IMR-90 (cell line): ENCODE data around the gene SLC6A6. TPM values are rescaled to one million over a fixed set of nuclear protein-coding genes. Genes with fewer than 3 reads are reported as not detected.

ENCODE experiments used
- ATAC-seq: fragments of 200-7000 bp; cut with Tn5 transposase; 2 replicates; pipeline ENCODE4 v1.9.1; 2020; ENCODE audit warnings: low read depth, mild to moderate bottlenecking, moderate library complexity
- BruUV-seq: library from RNA; stranded (reverse); fragments of 400-500 nt; replicated peaks from 2 replicates; lab custom pipeline; 2021; lab: Mats Ljungman, UMichigan
- CTCF ChIA-PET: fragments of 300-600 bp; formaldehyde crosslinking; extraction: SDS; loops from one replicate; lab custom pipeline; 2021; ENCODE audit warnings: antibody characterized with exemption; lab: Yijun Ruan, JAX
- POLR2A ChIA-PET: fragments of 300-600 bp; sonication (Branson Sonifier 250); formaldehyde crosslinking; loops from one replicate; lab custom pipeline; 2022; ENCODE audit warnings: antibody characterized with exemption; ENCODE audit not compliant: unreplicated experiment; lab: Charles Lee
- DNase-seq: peaks from one replicate; pipeline ENCODE4 v3.0.0; 2013
- H2AFZ ChIP-seq: replicated peaks from 2 replicates; pipeline ENCODE3; 2013; ENCODE audit warnings: low read length, mild to moderate bottlenecking; ENCODE audit not compliant: poor library complexity
- H2AK5ac ChIP-seq: 2 replicates; pipeline ENCODE4 v1.6.1; 2013; ENCODE audit warnings: low read depth, low read length, inconsistent platforms
- H2AK9ac ChIP-seq: replicated peaks from 2 replicates; pipeline ENCODE3; 2013; ENCODE audit warnings: mild to moderate bottlenecking, low read depth, low read length, moderate library complexity; ENCODE audit not compliant: poor library complexity
- H2BK120ac ChIP-seq: 2 replicates; pipeline ENCODE4 v1.6.1; 2013; ENCODE audit warnings: low read depth, low read length, inconsistent platforms
- H2BK15ac ChIP-seq: 3 replicates; pipeline ENCODE4 v1.6.1; 2013; ENCODE audit warnings: low read depth, low read length, inconsistent platforms
- H2BK20ac ChIP-seq: 2 replicates; pipeline ENCODE4 v1.6.1; 2013; ENCODE audit warnings: low read depth, mild to moderate bottlenecking, inconsistent platforms, low read length, moderate library complexity
- H2BK5ac ChIP-seq: 2 replicates; pipeline ENCODE4 v1.6.1; 2013; ENCODE audit warnings: mild to moderate bottlenecking, low read depth, low read length, inconsistent platforms; ENCODE audit not compliant: poor library complexity, severe bottlenecking
- H3K14ac ChIP-seq: replicated peaks from 2 replicates; pipeline ENCODE4 v1.6.1; 2013; ENCODE audit warnings: low read depth, low read length, inconsistent platforms
- H3K18ac ChIP-seq: 2 replicates; pipeline ENCODE4 v1.6.1; 2013; ENCODE audit warnings: low read depth, low read length, control low read depth
- H3K23ac ChIP-seq: 2 replicates; pipeline ENCODE4 v1.6.1; 2013; ENCODE audit warnings: low read depth, low read length, inconsistent platforms
- H3K27ac ChIP-seq: 2 replicates; pipeline ENCODE4 v1.5.1; 2013; ENCODE audit warnings: mild to moderate bottlenecking, control low read depth, low read length; ENCODE audit not compliant: insufficient read depth
- H3K27me3 ChIP-seq: 2 replicates; pipeline ENCODE4 v1.6.1; 2013; ENCODE audit warnings: low read length; ENCODE audit not compliant: control insufficient read depth, insufficient read depth
- H3K36me3 ChIP-seq: 2 replicates; pipeline ENCODE4 v1.6.1; 2013; ENCODE audit warnings: low read length, mixed read lengths; ENCODE audit not compliant: control insufficient read depth, insufficient read depth
- H3K4ac ChIP-seq: 2 replicates; pipeline ENCODE4 v1.6.1; 2013; ENCODE audit warnings: low read depth, low read length, inconsistent platforms
- H3K4me1 ChIP-seq: 2 replicates; pipeline ENCODE4 v1.6.1; 2013; ENCODE audit warnings: low read length, mixed read lengths; ENCODE audit not compliant: control insufficient read depth, insufficient read depth
- H3K4me2 ChIP-seq: 2 replicates; pipeline ENCODE4 v1.6.1; 2013; ENCODE audit warnings: low read depth, mild to moderate bottlenecking, control low read depth, low read length, moderate library complexity
- H3K4me3 ChIP-seq: 2 replicates; pipeline ENCODE4 v1.5.1; 2013; ENCODE audit warnings: low read depth, mild to moderate bottlenecking, control low read depth, low read length, moderate library complexity; ENCODE audit not compliant: insufficient read depth
- H3K56ac ChIP-seq: 2 replicates; pipeline ENCODE4 v1.6.1; 2013; ENCODE audit warnings: low read length, inconsistent platforms; ENCODE audit not compliant: insufficient read depth; ENCODE audit errors: extremely low read depth
- H3K79me1 ChIP-seq, 2 experiments: 2 replicates each; pipeline ENCODE4 v1.6.1; 2013; ENCODE audit warnings: low read length in 2 of 2, inconsistent platforms in 1 of 2, low read depth in 1 of 2
- H3K9ac ChIP-seq: 2 replicates; pipeline ENCODE4 v1.6.1; 2013; ENCODE audit warnings: low read depth, low read length, control low read depth
- H3K9me1 ChIP-seq: 2 replicates; pipeline ENCODE4 v1.6.1; 2013; ENCODE audit warnings: low read length, inconsistent platforms; ENCODE audit not compliant: insufficient read depth
- H3K9me3 ChIP-seq: 2 replicates; pipeline ENCODE4 v1.6.1; 2013; ENCODE audit warnings: low read length; ENCODE audit not compliant: control insufficient read depth, insufficient read depth
- H4K20me1 ChIP-seq: 2 replicates; pipeline ENCODE4 v1.6.1; 2013; ENCODE audit warnings: low read length, inconsistent platforms; ENCODE audit not compliant: insufficient read depth
- H4K5ac ChIP-seq: 2 replicates; pipeline ENCODE4 v1.6.1; 2013; ENCODE audit warnings: mild to moderate bottlenecking, low read depth, low read length, control low read depth
- H4K8ac ChIP-seq, 2 experiments: 2 replicates each; pipeline ENCODE4 v1.6.1; 2013; ENCODE audit warnings: low read depth in 2 of 2, low read length in 2 of 2, control low read depth in 1 of 2, inconsistent platforms in 1 of 2
- H4K91ac ChIP-seq: 2 replicates; pipeline ENCODE4 v1.6.1; 2013; ENCODE audit warnings: low read depth, low read length, inconsistent platforms; ENCODE audit not compliant: insufficient read depth
- BHLHE40 ChIP-seq: fragments of 150-350 bp; IDR thresholded peaks from 2 replicates; pipeline ENCODE4 v1.6.1; 2016; ENCODE audit warnings: mild to moderate bottlenecking, low read depth, low read length
- CEBPB ChIP-seq: IDR thresholded peaks from 2 replicates; pipeline ENCODE4 v1.6.1; 2012; ENCODE audit warnings: low read depth, low read length, improper control_type of control experiment
- CHD1 ChIP-seq: IDR thresholded peaks from 2 replicates; pipeline ENCODE4 v1.6.1; 2012; ENCODE audit warnings: low read depth, low read length, improper control_type of control experiment
- FOS ChIP-seq: fragments of 150-350 bp; IDR thresholded peaks from 2 replicates; pipeline ENCODE4 v1.6.1; 2016; ENCODE audit warnings: low read depth, low read length
- MAFK ChIP-seq: IDR thresholded peaks from 2 replicates; pipeline ENCODE4 v1.6.1; 2012; ENCODE audit warnings: low read depth, low read length, improper control_type of control experiment
- MAZ ChIP-seq: IDR thresholded peaks from 2 replicates; pipeline ENCODE4 v1.6.1; 2012; ENCODE audit warnings: low read depth, mild to moderate bottlenecking, low read length, improper control_type of control experiment, moderate library complexity, borderline replicate concordance
- MXI1 ChIP-seq: IDR thresholded peaks from 2 replicates; pipeline ENCODE4 v1.6.1; 2012; ENCODE audit warnings: low read depth, mild to moderate bottlenecking, low read length, moderate library complexity, borderline replicate concordance
- NFE2L2 ChIP-seq: fragments of 150-350 bp; IDR thresholded peaks from 2 replicates; pipeline ENCODE4 v1.6.1; 2016; ENCODE audit warnings: low read depth, mild to moderate bottlenecking, low read length
- POLR2A ChIP-seq: IDR thresholded peaks from 2 replicates; pipeline ENCODE4 v1.6.1; 2012; ENCODE audit warnings: mild to moderate bottlenecking, low read depth, low read length
- RAD21 ChIP-seq: IDR thresholded peaks from 2 replicates; pipeline ENCODE4 v1.6.1; 2012; ENCODE audit warnings: low read length, improper control_type of control experiment
- RCOR1 ChIP-seq: IDR thresholded peaks from 2 replicates; pipeline ENCODE4 v1.6.1; 2012; ENCODE audit warnings: mild to moderate bottlenecking, low read length, improper control_type of control experiment; ENCODE audit not compliant: insufficient replicate concordance
- RFX5 ChIP-seq: IDR thresholded peaks from 2 replicates; pipeline ENCODE4 v1.8.0; 2012; ENCODE audit warnings: low read depth, mild to moderate bottlenecking, low read length, moderate library complexity
- SMC3 ChIP-seq: fragments of 150-350 bp; IDR thresholded peaks from 2 replicates; pipeline ENCODE4 v1.6.1; 2016; ENCODE audit warnings: low read depth, mild to moderate bottlenecking, antibody characterized with exemption, low read length, moderate library complexity
- WGBS, 2 experiments: methylation state at CpG; one replicate each; pipeline versions ENCODE4 v1.1.5 to v1.1.7; 2013; ENCODE audit warnings: missing lambda C conversion rate in 2 of 2; ENCODE audit not compliant: insufficient read length in 1 of 2; ENCODE audit errors: extremely low coverage in 2 of 2; 5-methylcytosine and 5-hydroxymethylcytosine counted together
- dilution Hi-C: fragments of 300-500 bp; cut with HindIII; formaldehyde crosslinking; loops from one replicate; pipeline ENCODE4 v1.14.3; 2018; ENCODE audit warnings: low sequenced_read_pairs; ENCODE audit not compliant: unreplicated experiment
- in situ Hi-C: fragments of 300-500 bp; cut with MboI; formaldehyde crosslinking; loops from 3 replicates; pipeline ENCODE4 v1.14.3; 2019; ENCODE audit warnings: low sequenced_read_pairs, inconsistent platforms, mixed read lengths
- intact Hi-C: fragments of 100-400 bp; cut with micrococcal nuclease; formaldehyde crosslinking; loops from 2 replicates; pipeline ENCODE4 v1.10.0; 2022
- polyA plus RNA-seq, 3 experiments: library from polyadenylated mRNA; depleted of rRNA; stranded (reverse); fragments of >200 nt; gene quantifications; 2 replicates each; pipeline ENCODE4 v1.2.3, GENCODE V29; 2012; ENCODE audit warnings: low replicate concordance in 1 of 3
- total RNA-seq: library from RNA; depleted of rRNA; stranded (reverse); fragments of >200 nt; gene quantifications from 2 replicates; pipeline ENCODE4 v1.2.3, GENCODE V29; 2012
- TF ChIP-seq, protein P1 (sequence below): conservative IDR thresholded peaks from 2 replicates; pipeline ENCODE4 v1.5.1; 2012; ENCODE audit warnings: mild to moderate bottlenecking, low read depth, low read length, improper control_type of control experiment
- TF ChIP-seq, protein P2 (sequence below): fragments of 150-350 bp; IDR thresholded peaks from 2 replicates; pipeline ENCODE4 v1.6.1; 2017; ENCODE audit warnings: mild to moderate bottlenecking, antibody characterized with exemption, low read length, low read depth
- TF ChIP-seq, protein P3 (sequence below): fragments of 150-350 bp; IDR thresholded peaks from 2 replicates; pipeline ENCODE4 v1.6.1; 2016; ENCODE audit warnings: low read depth, mild to moderate bottlenecking, low read length, moderate library complexity, borderline replicate concordance

SLC6A6 gene
- total and polyA plus RNA-seq, 2 of the 4 experiments (the other 2 are of a cell fraction) = 29.9 to 39.4 TPM

DNA sequence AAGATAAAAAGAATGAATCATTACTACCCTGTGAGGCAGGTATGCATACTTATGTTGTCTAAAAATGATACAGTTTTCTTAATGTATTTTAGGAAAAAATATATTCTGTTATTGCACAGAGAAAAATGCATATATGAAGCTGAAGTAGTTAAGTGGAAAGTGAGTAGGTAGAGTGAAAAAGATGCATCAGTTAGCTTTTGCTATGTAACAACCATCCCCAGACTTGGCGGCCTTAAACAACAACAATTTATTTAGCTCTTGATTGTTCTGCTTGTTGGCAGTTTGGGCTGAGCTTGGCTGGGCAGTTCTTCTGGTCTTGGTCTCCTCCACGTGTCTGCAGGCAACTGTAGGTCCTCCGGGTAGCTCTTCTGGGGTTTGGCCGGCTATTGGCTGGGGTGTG is 45.7 kb downstream of the SLC6A6 start:
- POLR2A ChIA-PET = no interaction called here
- ATAC-seq = no peak

More for the DNA sequence above, 45.7 kb downstream of the SLC6A6 start:
- CTCF ChIA-PET = no interaction called here
- H4K8ac ChIP-seq = no peak overlapping the region
- H3K4me1 ChIP-seq = peaks cover 10% of the 10 kb centered on the region
- TF ChIP-seq MAFK = no peak
- no peak for TF ChIP-seq FOS
- TF ChIP-seq, protein P1, sequence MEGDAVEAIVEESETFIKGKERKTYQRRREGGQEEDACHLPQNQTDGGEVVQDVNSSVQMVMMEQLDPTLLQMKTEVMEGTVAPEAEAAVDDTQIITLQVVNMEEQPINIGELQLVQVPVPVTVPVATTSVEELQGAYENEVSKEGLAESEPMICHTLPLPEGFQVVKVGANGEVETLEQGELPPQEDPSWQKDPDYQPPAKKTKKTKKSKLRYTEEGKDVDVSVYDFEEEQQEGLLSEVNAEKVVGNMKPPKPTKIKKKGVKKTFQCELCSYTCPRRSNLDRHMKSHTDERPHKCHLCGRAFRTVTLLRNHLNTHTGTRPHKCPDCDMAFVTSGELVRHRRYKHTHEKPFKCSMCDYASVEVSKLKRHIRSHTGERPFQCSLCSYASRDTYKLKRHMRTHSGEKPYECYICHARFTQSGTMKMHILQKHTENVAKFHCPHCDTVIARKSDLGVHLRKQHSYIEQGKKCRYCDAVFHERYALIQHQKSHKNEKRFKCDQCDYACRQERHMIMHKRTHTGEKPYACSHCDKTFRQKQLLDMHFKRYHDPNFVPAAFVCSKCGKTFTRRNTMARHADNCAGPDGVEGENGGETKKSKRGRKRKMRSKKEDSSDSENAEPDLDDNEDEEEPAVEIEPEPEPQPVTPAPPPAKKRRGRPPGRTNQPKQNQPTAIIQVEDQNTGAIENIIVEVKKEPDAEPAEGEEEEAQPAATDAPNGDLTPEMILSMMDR = no peak
- no peak for TF ChIP-seq CEBPB
- TF ChIP-seq RFX5 = no peak
- no peak for TF ChIP-seq CHD1
- TF ChIP-seq, protein P2, sequence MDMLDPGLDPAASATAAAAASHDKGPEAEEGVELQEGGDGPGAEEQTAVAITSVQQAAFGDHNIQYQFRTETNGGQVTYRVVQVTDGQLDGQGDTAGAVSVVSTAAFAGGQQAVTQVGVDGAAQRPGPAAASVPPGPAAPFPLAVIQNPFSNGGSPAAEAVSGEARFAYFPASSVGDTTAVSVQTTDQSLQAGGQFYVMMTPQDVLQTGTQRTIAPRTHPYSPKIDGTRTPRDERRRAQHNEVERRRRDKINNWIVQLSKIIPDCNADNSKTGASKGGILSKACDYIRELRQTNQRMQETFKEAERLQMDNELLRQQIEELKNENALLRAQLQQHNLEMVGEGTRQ = no peak
- no peak for TF ChIP-seq SMC3
- TF ChIP-seq BHLHE40 = no peak
- TF ChIP-seq POLR2A = no peak
- TF ChIP-seq MAZ = no peak
- TF ChIP-seq NFE2L2 = no peak
- TF ChIP-seq, protein P3, sequence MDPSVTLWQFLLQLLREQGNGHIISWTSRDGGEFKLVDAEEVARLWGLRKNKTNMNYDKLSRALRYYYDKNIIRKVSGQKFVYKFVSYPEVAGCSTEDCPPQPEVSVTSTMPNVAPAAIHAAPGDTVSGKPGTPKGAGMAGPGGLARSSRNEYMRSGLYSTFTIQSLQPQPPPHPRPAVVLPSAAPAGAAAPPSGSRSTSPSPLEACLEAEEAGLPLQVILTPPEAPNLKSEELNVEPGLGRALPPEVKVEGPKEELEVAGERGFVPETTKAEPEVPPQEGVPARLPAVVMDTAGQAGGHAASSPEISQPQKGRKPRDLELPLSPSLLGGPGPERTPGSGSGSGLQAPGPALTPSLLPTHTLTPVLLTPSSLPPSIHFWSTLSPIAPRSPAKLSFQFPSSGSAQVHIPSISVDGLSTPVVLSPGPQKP = no peak
- TF ChIP-seq RAD21 = no peak
- no peak for TF ChIP-seq MXI1
- no peak for TF ChIP-seq RCOR1
- no TSS peak for BruUV-seq
- no peak overlapping the region for H2BK120ac ChIP-seq
- in situ Hi-C loops = no loop called here
- no peak overlapping the region for H3K18ac ChIP-seq
- no peak overlapping the region for H2AFZ ChIP-seq
- peaks cover 21% of the 10 kb centered on the region for H3K9me1 ChIP-seq
- peaks cover 9% of the 10 kb centered on the region for H4K20me1 ChIP-seq
- no peak overlapping the region for H3K23ac ChIP-seq
- H3K27me3 ChIP-seq = no peaks in the 10 kb centered on the region
- H3K4ac ChIP-seq = no peak overlapping the region
- H2BK5ac ChIP-seq = no peak overlapping the region
- H4K91ac ChIP-seq = no peak overlapping the region
- H3K14ac ChIP-seq = no peak overlapping the region
- no CpG with 5 or more reads among the region's 4 CpGs for WGBS, 2 experiments
- H2BK15ac ChIP-seq = no peak overlapping the region
- H3K56ac ChIP-seq = no peak overlapping the region
- H2AK5ac ChIP-seq = no peak overlapping the region
- H3K4me3 ChIP-seq = no peak overlapping the region
- no peaks in the 10 kb centered on the region for H3K9me3 ChIP-seq
- H2AK9ac ChIP-seq = no peak overlapping the region
- H3K4me2 ChIP-seq = no peak overlapping the region
- H3K79me1 ChIP-seq = peaks cover 14 to 24% of the 10 kb centered on the region in 2 experiments
- no peak overlapping the region; the same call in 1 of the 2 replicates for H2BK20ac ChIP-seq
- intact Hi-C loops = no loop called here
- peaks cover 54% of the 10 kb centered on the region for H3K36me3 ChIP-seq
- no peak overlapping the region for H3K27ac ChIP-seq
- H3K9ac ChIP-seq = no peak overlapping the region
- dilution Hi-C loops = no loop called here
- no peak for DNase-seq
- no peak overlapping the region for H4K5ac ChIP-seq
